ENCODE measurements around the gene MFRP. TPM values are rescaled to one million over a fixed set of nuclear protein-coding genes. Genes with fewer than 3 reads are reported as not detected.
A peak's percentile ranks its signal among the peaks of the same experiment; 100 is the strongest.

Gene MFRP
- total and polyA plus RNA-seq, 3 donors from 2014 or later, result not detected

DNA sequence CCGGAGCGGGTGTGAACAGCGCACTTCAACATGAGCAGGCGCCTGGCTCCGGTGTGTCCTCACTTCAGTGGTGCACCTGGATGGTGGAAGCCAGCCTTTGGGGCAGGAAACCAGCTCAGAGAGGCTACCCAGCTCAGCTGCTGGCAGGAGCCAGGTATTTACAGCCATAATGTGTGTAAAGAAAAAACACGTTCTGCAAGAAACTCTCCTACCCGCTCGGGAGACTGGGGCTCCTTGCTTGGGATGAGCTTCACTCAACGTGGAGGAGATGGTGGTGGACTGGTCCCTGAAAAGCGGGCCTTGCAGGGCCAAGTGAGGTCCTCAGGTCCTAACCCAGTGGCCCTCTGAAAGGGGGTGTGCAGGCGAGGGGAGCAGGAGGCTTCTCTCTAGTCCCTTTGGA is 37.1 kb downstream of the MFRP start:
- no peak overlapping the region for H3K27ac ChIP-seq
- H3K4me3 ChIP-seq, result no peak overlapping the region
- no peak for DNase-seq
- TF ChIP-seq POLR2A (IDR thresholded peaks at IDR 0.05), result no peak
- TF ChIP-seq, protein P1, sequence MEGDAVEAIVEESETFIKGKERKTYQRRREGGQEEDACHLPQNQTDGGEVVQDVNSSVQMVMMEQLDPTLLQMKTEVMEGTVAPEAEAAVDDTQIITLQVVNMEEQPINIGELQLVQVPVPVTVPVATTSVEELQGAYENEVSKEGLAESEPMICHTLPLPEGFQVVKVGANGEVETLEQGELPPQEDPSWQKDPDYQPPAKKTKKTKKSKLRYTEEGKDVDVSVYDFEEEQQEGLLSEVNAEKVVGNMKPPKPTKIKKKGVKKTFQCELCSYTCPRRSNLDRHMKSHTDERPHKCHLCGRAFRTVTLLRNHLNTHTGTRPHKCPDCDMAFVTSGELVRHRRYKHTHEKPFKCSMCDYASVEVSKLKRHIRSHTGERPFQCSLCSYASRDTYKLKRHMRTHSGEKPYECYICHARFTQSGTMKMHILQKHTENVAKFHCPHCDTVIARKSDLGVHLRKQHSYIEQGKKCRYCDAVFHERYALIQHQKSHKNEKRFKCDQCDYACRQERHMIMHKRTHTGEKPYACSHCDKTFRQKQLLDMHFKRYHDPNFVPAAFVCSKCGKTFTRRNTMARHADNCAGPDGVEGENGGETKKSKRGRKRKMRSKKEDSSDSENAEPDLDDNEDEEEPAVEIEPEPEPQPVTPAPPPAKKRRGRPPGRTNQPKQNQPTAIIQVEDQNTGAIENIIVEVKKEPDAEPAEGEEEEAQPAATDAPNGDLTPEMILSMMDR (IDR thresholded peaks at IDR 0.05), result no peak
- H3K27me3 ChIP-seq, result no peaks in the 10 kb centered on the region
- H3K4me1 ChIP-seq, result peaks cover 12% of the 10 kb centered on the region
- 88 to 93% methylated on average over 5 to 11 of the region's 11 CpGs for WGBS, 2 donors
- intact Hi-C loops (cut with DNase I; ENCODE audit: low total_unique reads), result no loop called here
- H3K36me3 ChIP-seq (ENCODE audit: low read depth, missing control alignments), result no peaks in the 10 kb centered on the region
- H3K9me3 ChIP-seq, result no peaks in the 10 kb centered on the region

DNA sequence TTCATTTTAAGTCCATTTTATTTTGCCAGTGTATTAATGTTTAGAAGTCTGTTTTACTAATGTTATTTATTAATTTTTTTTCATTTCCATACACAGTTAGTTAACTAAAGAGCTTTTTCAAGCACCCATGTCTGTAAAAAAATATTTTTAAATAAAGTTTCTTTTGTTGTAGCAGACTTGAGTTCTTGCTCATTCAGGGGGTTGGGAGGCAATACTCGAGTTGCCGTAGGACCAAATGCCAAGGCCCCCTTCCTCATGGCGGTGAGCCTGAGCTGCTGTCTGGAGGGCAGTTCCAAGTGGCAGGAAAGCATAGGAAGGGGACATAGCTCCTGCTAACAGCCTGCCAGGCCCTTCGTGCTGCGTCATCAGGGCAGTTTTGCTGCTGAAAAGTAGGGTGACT is 38.5 kb downstream of the MFRP start:
- Histone ChIP-seq H3K4me1 (peaks cover 12% of the 10 kb centered on the region), H3K27ac (peak overlapping the region in 1 of 2 donors; percentile 51), H3K9me3 (no peaks in the 10 kb centered on the region), H3K36me3 (ENCODE audit: low read depth, missing control alignments) (no peaks in the 10 kb centered on the region), H3K4me3 (no peak overlapping the region), H3K27me3 (no peaks in the 10 kb centered on the region)
- 85% methylated on average over 5 of the region's 5 CpGs for WGBS, 2 donors
- intact Hi-C loops (cut with DNase I; ENCODE audit: low total_unique reads), result no loop called here
- no peak for DNase-seq
- TF ChIP-seq, protein P1 (IDR thresholded peaks at IDR 0.05), result no peak
- TF ChIP-seq POLR2A (IDR thresholded peaks at IDR 0.05), result no peak

GRCh38 chr11:119307219-119307618 is 39.3 kb downstream of the MFRP start:
- intact Hi-C loops (cut with DNase I; ENCODE audit: low total_unique reads), result no loop called here
- H3K9me3 ChIP-seq, result no peaks in the 10 kb centered on the region
- H3K36me3 ChIP-seq (ENCODE audit: low read depth, missing control alignments), result no peaks in the 10 kb centered on the region
- H3K27ac ChIP-seq, result peak overlapping the region; percentile 51 to 60
- H3K27me3 ChIP-seq, result no peaks in the 10 kb centered on the region
- WGBS, 2 donors, result 58 to 77% methylated on average over 1 of the region's 1 CpG
- peaks cover 12% of the 10 kb centered on the region for H3K4me1 ChIP-seq
- H3K4me3 ChIP-seq, result no peak overlapping the region
- DNase-seq, result no peak
- TF ChIP-seq, protein P1 (IDR thresholded peaks at IDR 0.05), result no peak
- no peak for TF ChIP-seq POLR2A (IDR thresholded peaks at IDR 0.05)

- DNase-seq, result peak; percentile 66
- 52 to 55% methylated on average over 5 of the region's 5 CpGs for WGBS, 2 donors
- Histone ChIP-seq H3K27me3 (no peaks in the 10 kb centered on the region), H3K27ac (peak overlapping the region in 1 of 2 donors; percentile 70), H3K9me3 (no peaks in the 10 kb centered on the region), H3K36me3 (ENCODE audit: low read depth, missing control alignments) (no peaks in the 10 kb centered on the region), H3K4me3 (no peak overlapping the region), H3K4me1 (peaks cover 12% of the 10 kb centered on the region)
- TF ChIP-seq, protein P1 (IDR thresholded peaks at IDR 0.05), result no peak
- TF ChIP-seq POLR2A (IDR thresholded peaks at IDR 0.05), result no peak
- intact Hi-C loops (cut with DNase I; ENCODE audit: low total_unique reads), result no loop called here
Observed at GRCh38 chr11:119306373-119306890, 40.1 kb downstream of the MFRP start.

All from testis (tissue), 3 donors.